ENCODE results near the gene THSD7B. TPM values are rescaled to one million over a fixed set of nuclear protein-coding genes. Genes with fewer than 3 reads are reported as not detected.

Gene THSD7B
- polyA plus RNA-seq, 2 of the 4 experiments (the other 2 are of a cell fraction) = not detected

- FAIRE-seq = no peak
- WGBS (ENCODE audit: missing lambda C conversion rate) = 0% methylated on average over 1 of the region's 4 CpGs
- TF ChIP-seq JUN (IDR thresholded peaks at IDR 0.05) = no peak
- no peak for TF ChIP-seq HOXB5 (CRISPR knock-in tag; IDR thresholded peaks at IDR 0.05)
- no peak for TF ChIP-seq RARB (CRISPR knock-in tag; IDR thresholded peaks at IDR 0.05)
- no peak for TF ChIP-seq CBX8 (IDR thresholded peaks at IDR 0.05)
- Histone ChIP-seq H3K4me2 (no peak overlapping the region), H3K27ac (no peak overlapping the region), H3K4me3 (no peak overlapping the region), H3K4me1 (no peaks in the 10 kb centered on the region), H3K9me3 (no peaks in the 10 kb centered on the region; the same call in 2 of the 3 replicates)
- ATAC-seq = no peak
- ChIA-PET POLR2A (no interaction called here), CTCF (no interaction called here)
- DNase-seq (ENCODE audit: low read depth in 1 of 2, low spot score in 1 of 2) = no peak
Observed at GRCh38 chr2:136727973-136728699, 37.2 kb upstream of the THSD7B start.

- ChIA-PET CTCF (interaction anchor here (0.7 kb wide), 1 partner anchor 562 kb away, joined by 3 read pairs; no protein-coding TSS in a partner anchor), POLR2A (no interaction called here)
- no peak overlapping the region for H3K27ac ChIP-seq
- H3K4me1 ChIP-seq = no peaks in the 10 kb centered on the region
- no peak overlapping the region for H3K4me3 ChIP-seq
- WGBS (ENCODE audit: missing lambda C conversion rate) = 2% methylated on average over 3 of the region's 3 CpGs
- no peak for DNase-seq (ENCODE audit: low read depth in 1 of 2, low spot score in 1 of 2)
- FAIRE-seq = no peak
- peak; percentile 68 for TF ChIP-seq MAFK (IDR thresholded peaks at IDR 0.05; ENCODE audit: partially characterized antibody)
- no peak for TF ChIP-seq ZC3H11A (IDR thresholded peaks at IDR 0.05)
- no peaks in the 10 kb centered on the region for H3K9me3 ChIP-seq
- ATAC-seq = no peak
- no peak overlapping the region for H3K4me2 ChIP-seq
Observed at GRCh38 chr2:136736236-136736635, 29.1 kb upstream of the THSD7B start.

DNA sequence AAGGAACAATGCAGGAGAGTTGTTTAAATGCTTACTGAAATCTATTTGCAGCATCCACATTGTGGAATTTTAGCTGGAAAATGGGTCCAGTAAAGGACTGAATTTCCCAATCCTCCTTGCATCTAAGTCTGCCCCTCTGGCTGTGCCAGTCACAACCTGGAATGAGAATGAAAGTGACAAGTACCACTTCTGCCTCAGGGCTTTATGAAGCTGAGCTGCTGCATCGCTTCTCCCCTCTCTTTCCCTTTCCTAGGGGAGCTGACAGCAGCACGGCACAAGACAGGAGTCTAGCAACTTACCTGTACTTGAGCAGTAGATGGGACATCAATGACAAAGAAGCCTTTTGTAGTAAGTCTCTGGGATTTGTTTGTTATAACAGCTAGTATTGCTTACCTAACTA lies 27.3 kb upstream of the THSD7B start:
- H3K27ac ChIP-seq = no peak overlapping the region
- 0% methylated on average over 2 of the region's 2 CpGs for WGBS (ENCODE audit: missing lambda C conversion rate)
- DNase-seq (ENCODE audit: low read depth in 1 of 2, low spot score in 1 of 2) = no peak
- no peak overlapping the region for H3K4me2 ChIP-seq
- H3K9me3 ChIP-seq = no peaks in the 10 kb centered on the region
- no peak for TF ChIP-seq FOXS1 (CRISPR knock-in tag; IDR thresholded peaks at IDR 0.05)
- no peak for TF ChIP-seq ZSCAN20 (CRISPR knock-in tag; IDR thresholded peaks at IDR 0.05)
- TF ChIP-seq EP300 (IDR thresholded peaks at IDR 0.05) = no peak
- no peak for TF ChIP-seq ZC3H11A (IDR thresholded peaks at IDR 0.05)
- POLR2A ChIA-PET = no interaction called here
- no peak for ATAC-seq
- no peaks in the 10 kb centered on the region for H3K4me1 ChIP-seq
- H3K4me3 ChIP-seq = no peak overlapping the region
- CTCF ChIA-PET = interaction anchor here (0.9 kb wide), 1 partner anchor 16 kb away, joined by 3 read pairs; no protein-coding TSS in a partner anchor
- no peak for FAIRE-seq

DNA sequence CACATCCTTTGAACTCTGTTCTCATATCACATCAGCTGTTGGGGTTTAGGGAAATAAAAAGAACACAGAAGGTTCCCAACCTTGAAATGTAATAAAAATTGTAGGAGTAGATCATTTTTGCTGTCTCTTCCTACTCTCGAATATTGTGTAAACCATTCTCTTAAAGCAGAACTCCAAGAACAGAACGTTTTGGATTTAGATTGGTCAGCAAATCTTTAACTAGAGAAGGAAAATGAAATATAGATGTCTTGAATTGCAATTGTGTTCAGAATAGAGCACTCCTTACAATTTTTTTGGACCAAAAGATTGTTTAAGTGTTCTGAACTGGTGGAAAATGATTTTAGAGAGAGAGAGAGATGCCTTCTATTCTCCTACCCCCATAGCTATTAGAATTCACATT lies 23.9 kb upstream of the THSD7B start:
- TF ChIP-seq CHD2 (IDR thresholded peaks at IDR 0.05; ENCODE audit: low read length, partially characterized antibody) = no peak
- TF ChIP-seq MAFK (IDR thresholded peaks at IDR 0.05; ENCODE audit: partially characterized antibody) = peak; percentile 14
- CTCF ChIA-PET = no interaction called here
- FAIRE-seq (no peak), ATAC-seq (no peak), DNase-seq (ENCODE audit: low read depth in 1 of 2, low spot score in 1 of 2) (no peak)
- POLR2A ChIA-PET = no interaction called here
- Histone ChIP-seq H3K9me3 (no peaks in the 10 kb centered on the region), H3K27ac (no peak overlapping the region), H3K4me1 (no peaks in the 10 kb centered on the region), H3K4me2 (no peak overlapping the region), H3K4me3 (no peak overlapping the region)
- WGBS (ENCODE audit: missing lambda C conversion rate) = 0% methylated on average over 2 of the region's 2 CpGs

DNA sequence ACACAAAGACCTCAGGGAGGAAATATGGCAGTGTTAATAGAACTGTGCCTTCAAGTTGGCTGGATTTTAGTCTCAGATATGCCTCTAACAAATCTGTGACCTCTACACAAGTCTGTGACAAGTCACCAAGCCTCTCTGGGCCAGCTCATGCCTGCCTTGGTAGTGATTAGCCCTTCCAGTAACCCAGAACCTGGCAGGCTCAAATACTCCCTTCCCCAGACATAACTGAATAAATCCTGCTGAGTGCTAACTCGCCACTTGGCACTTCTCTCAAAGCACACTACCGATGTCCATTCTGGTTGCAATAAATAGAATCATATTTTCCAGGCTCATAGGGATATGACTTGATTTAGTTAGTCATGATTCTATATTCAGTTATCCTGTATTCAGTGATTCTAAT lies 15.3 kb upstream of the THSD7B start:
- ChIA-PET POLR2A (no interaction called here), CTCF (no interaction called here)

More for the DNA sequence above, 15.3 kb upstream of the THSD7B start:
- FAIRE-seq (no peak), DNase-seq (ENCODE audit: low read depth in 1 of 2, low spot score in 1 of 2) (no peak), ATAC-seq (no peak)
- H3K4me1 ChIP-seq = no peaks in the 10 kb centered on the region
- 0% methylated on average over 2 of the region's 2 CpGs for WGBS (ENCODE audit: missing lambda C conversion rate)
- H3K27ac ChIP-seq = no peak overlapping the region
- H3K4me2 ChIP-seq = no peak overlapping the region
- H3K9me3 ChIP-seq = no peaks in the 10 kb centered on the region
- H3K4me3 ChIP-seq = no peak overlapping the region
- TF ChIP-seq HOXB5 (CRISPR knock-in tag; IDR thresholded peaks at IDR 0.05) (no peak), PHF8 (IDR thresholded peaks at IDR 0.05; ENCODE audit: borderline replicate concordance, low read depth) (no peak), CHD2 (IDR thresholded peaks at IDR 0.05; ENCODE audit: low read length, partially characterized antibody) (no peak), ATOH8 (CRISPR knock-in tag; IDR thresholded peaks at IDR 0.05; ENCODE audit: low read depth) (no peak), NPAS2 (CRISPR knock-in tag; IDR thresholded peaks at IDR 0.05; ENCODE audit: borderline replicate concordance) (no peak), TFCP2L1 (CRISPR knock-in tag; IDR thresholded peaks at IDR 0.05) (no peak), POLR2A (IDR thresholded peaks at IDR 0.05; ENCODE audit: low read length) (no peak), SREBF2 (IDR thresholded peaks at IDR 0.05) (no peak), ZFP36 (IDR thresholded peaks at IDR 0.05; ENCODE audit: borderline replicate concordance, partially characterized antibody) (no peak), JUN (IDR thresholded peaks at IDR 0.05) (no peak), NFE2L2 (conservative IDR thresholded peaks at IDR 0.05; ENCODE audit: low read length) (no peak), ELK1 (IDR thresholded peaks at IDR 0.05; ENCODE audit: low read depth, low read length) (no peak), MYC (IDR thresholded peaks at IDR 0.05; ENCODE audit: borderline replicate concordance, low read length) (no peak), JUNB (IDR thresholded peaks at IDR 0.05) (no peak), MAX (IDR thresholded peaks at IDR 0.05) (no peak)
